RWPE1 (cell line): ENCODE results near the gene GSE1.

Source experiments
- CTCF ChIA-PET: fragments of 350-600 bp; sonication (Branson Sonifier 250); formaldehyde crosslinking; extraction: SDS; loops from one replicate; lab custom pipeline; 2021; lab: Yijun Ruan, JAX
- POLR2A ChIA-PET: fragments of 400-600 bp; formaldehyde crosslinking; extraction: SDS; loops from one replicate; lab custom pipeline; 2020; ENCODE audit warnings: antibody characterized with exemption; ENCODE audit not compliant: low non-redundant PET; lab: Yijun Ruan, JAX
- DNase-seq: peaks from one replicate; pipeline ENCODE4 v3.0.0; 2012; ENCODE audit warnings: low spot score
- H3K27ac ChIP-seq: fragments of 450-650 bp; 2 replicates; pipeline ENCODE4 v1.5.1; 2017
- CTCF ChIP-seq: fragments of 450-650 bp; conservative IDR thresholded peaks from 2 replicates; pipeline ENCODE4 v1.5.1; 2017; ENCODE audit warnings: low read depth, mild to moderate bottlenecking

The GSE1 gene

GRCh38 chr16:85611444-85612190, 1.5 kb upstream of the GSE1 start:
- ChIA-PET CTCF (interaction anchor here (0.6 to 2.4 kb wide), 6 partner anchors 28 to 244 kb away, joined by 3 to 24 read pairs (median 5); no protein-coding TSS in a partner anchor), POLR2A (no interaction called here)
- TF ChIP-seq CTCF: no peak
- H3K27ac ChIP-seq: peak overlapping the region; percentile 98
- peak; percentile 81 for DNase-seq

- H3K27ac ChIP-seq: peak overlapping the region; percentile 98
- ChIA-PET CTCF (no interaction called here), POLR2A (no interaction called here)
- TF ChIP-seq CTCF: no peak
- DNase-seq: peak; percentile 98
These were observed 826 bp upstream of the GSE1 start for GRCh38 chr16:85612191-85612800.

GRCh38 chr16:85613604-85614337, 649 bp downstream of the GSE1 start:
- ChIA-PET CTCF (interaction anchor here (0.6 kb wide), 1 partner anchor 184 kb away, joined by 3 read pairs; no protein-coding TSS in a partner anchor), POLR2A (no interaction called here)
- H3K27ac ChIP-seq: peak overlapping the region; percentile 98
- TF ChIP-seq CTCF: no peak
- peak; percentile 33 for DNase-seq

GRCh38 chr16:85614338-85615013, 1.4 kb downstream of the GSE1 start:
- CTCF ChIA-PET: interaction anchor here (0.6 to 3.6 kb wide), 3 partner anchors 10 to 451 kb away, joined by 3 to 17 read pairs (median 5); no protein-coding TSS in a partner anchor
- DNase-seq: peak; percentile 21
- H3K27ac ChIP-seq: peak overlapping the region; percentile 98
- POLR2A ChIA-PET: interaction anchor here (0.8 kb wide), 1 partner anchor 20 kb away, joined by 3 read pairs; no protein-coding TSS in a partner anchor
- TF ChIP-seq CTCF: no peak

- DNase-seq: peak; percentile 93
- TF ChIP-seq CTCF: no peak
- H3K27ac ChIP-seq: peak overlapping the region; percentile 98
- ChIA-PET CTCF (interaction anchor here (0.6 to 3.6 kb wide), 10 partner anchors 9 to 463 kb away, joined by 3 to 17 read pairs (median 3); no protein-coding TSS in a partner anchor), POLR2A (interaction anchor here (0.7 to 0.8 kb wide), 2 partner anchors 19 to 28 kb away, joined by 3 read pairs; no protein-coding TSS in a partner anchor)
These were observed 2.1 kb downstream of the GSE1 start for GRCh38 chr16:85615014-85615851.
